ENCODE results near the gene GTPBP3. TPM values are rescaled to one million over a fixed set of nuclear protein-coding genes. Genes with fewer than 3 reads are reported as not detected.

Gene GTPBP3
- total and polyA plus RNA-seq, 2 of the 13 experiments (the other 11 are each of a cell fraction or from before 2014, with no cell fraction given): 17.5 to 30.0 TPM

DNA sequence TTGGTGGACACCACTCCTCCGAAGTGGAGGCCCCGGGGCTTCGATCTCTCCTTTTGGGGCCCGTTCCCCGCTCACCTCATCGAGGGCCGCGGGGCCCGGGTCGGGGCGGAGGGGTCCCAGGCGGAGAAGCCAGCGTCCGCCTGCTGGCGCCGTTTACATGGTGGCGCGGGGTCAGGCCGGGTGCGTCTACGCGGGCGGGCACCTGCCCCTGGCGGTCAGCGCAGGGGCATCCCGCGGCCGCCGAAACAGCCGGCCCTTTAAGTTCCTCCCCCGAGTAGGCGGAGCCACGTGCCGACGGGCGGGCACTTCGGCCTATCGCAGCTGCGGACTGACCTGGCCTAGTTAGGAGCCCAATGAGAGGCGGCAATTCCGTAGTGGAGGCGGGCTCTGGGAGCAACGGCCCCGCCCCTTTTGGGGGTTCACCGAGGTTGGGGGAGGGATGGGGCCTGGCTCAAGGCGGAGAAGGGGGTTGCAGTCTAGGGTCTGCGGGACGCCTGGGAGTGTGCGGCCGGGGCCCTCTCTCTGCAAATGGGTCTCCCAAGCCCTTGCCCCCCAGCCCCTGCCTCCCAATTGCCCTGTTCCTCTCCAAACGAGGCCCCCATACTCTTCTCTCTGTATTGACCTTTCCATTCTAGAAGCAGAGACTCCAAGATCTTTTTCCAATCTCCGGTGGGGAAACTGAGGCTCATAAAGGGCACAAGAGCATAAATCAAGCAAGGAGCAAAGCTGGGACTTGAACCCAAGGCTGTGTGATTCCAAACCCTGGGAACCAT lies 34.0 kb upstream of the GTPBP3 start, which contains the start of gene ABHD8 (continued):
- TF ChIP-seq ZNF570 (CRISPR knock-in tag; IDR thresholded peaks at IDR 0.05; ENCODE audit: borderline replicate concordance) (no peak), HNF4A (CRISPR knock-in tag; IDR thresholded peaks at IDR 0.05) (no peak), TP53 (CRISPR knock-in tag; conservative IDR thresholded peaks at IDR 0.05) (no peak), CBX5 (CRISPR knock-in tag; IDR thresholded peaks at IDR 0.05; ENCODE audit: borderline replicate concordance) (no peak), SOX5 (CRISPR knock-in tag; IDR thresholded peaks at IDR 0.05; ENCODE audit: borderline replicate concordance) (no peak), POGZ (CRISPR knock-in tag; IDR thresholded peaks at IDR 0.05) (no peak), CSRNP2 (CRISPR knock-in tag; conservative IDR thresholded peaks at IDR 0.05; ENCODE audit: low read depth) (no peak), CERS6 (CRISPR knock-in tag; IDR thresholded peaks at IDR 0.05) (no peak), SRY (CRISPR knock-in tag; IDR thresholded peaks at IDR 0.05) (no peak), AKAP8 (CRISPR knock-in tag; IDR thresholded peaks at IDR 0.05) (no peak), ZNF142 (CRISPR knock-in tag; IDR thresholded peaks at IDR 0.05) (peak; percentile 98), NR2C2 (CRISPR knock-in tag; IDR thresholded peaks at IDR 0.05; ENCODE audit: borderline replicate concordance) (peak; percentile 65), RXRA (CRISPR knock-in tag; IDR thresholded peaks at IDR 0.05) (peak; percentile 95), YEATS4 (CRISPR knock-in tag; IDR thresholded peaks at IDR 0.05; ENCODE audit: borderline replicate concordance) (peak; percentile 37; the same call in 1 of the 2 replicates)
- TF ChIP-seq, protein P1, sequence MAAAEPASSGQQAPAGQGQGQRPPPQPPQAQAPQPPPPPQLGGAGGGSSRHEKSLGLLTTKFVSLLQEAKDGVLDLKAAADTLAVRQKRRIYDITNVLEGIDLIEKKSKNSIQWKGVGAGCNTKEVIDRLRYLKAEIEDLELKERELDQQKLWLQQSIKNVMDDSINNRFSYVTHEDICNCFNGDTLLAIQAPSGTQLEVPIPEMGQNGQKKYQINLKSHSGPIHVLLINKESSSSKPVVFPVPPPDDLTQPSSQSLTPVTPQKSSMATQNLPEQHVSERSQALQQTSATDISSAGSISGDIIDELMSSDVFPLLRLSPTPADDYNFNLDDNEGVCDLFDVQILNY (CRISPR knock-in tag; conservative IDR thresholded peaks at IDR 0.05): no peak
- TF ChIP-seq, protein P2, sequence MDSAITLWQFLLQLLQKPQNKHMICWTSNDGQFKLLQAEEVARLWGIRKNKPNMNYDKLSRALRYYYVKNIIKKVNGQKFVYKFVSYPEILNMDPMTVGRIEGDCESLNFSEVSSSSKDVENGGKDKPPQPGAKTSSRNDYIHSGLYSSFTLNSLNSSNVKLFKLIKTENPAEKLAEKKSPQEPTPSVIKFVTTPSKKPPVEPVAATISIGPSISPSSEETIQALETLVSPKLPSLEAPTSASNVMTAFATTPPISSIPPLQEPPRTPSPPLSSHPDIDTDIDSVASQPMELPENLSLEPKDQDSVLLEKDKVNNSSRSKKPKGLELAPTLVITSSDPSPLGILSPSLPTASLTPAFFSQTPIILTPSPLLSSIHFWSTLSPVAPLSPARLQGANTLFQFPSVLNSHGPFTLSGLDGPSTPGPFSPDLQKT (CRISPR knock-in tag; IDR thresholded peaks at IDR 0.05; ENCODE audit: borderline replicate concordance): no peak
- TF ChIP-seq, protein P3, sequence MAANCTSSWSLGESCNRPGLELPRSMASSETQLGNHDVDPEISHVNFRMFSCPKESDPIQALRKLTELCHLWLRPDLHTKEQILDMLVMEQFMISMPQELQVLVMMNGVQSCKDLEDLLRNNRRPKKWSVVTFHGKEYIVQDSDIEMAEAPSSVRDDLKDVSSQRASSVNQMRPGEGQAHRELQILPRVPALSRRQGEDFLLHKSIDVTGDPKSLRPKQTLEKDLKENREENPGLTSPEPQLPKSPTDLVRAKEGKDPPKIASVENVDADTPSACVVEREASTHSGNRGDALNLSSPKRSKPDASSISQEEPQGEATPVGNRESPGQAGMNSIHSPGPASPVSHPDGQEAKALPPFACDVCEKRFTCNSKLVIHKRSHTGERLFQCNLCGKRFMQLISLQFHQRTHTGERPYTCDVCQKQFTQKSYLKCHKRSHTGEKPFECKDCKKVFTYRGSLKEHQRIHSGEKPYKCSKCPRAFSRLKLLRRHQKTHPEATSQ (CRISPR knock-in tag; IDR thresholded peaks at IDR 0.05; ENCODE audit: borderline replicate concordance): no peak
